Measurements from ENCODE around the gene XPO1. TPM values are rescaled to one million over a fixed set of nuclear protein-coding genes. Genes with fewer than 3 reads are reported as not detected.

The XPO1 gene
- total RNA-seq, 6 donors from 2014 or later, result 52.2 to 145 (median 81.9) TPM

- Histone ChIP-seq H3K27ac (peak overlapping the region; percentile 88 to 99 (median 94)), H3K27me3 (no peaks in the 10 kb centered on the region), H3K9me3 (no peaks in the 10 kb centered on the region), H3K4me3 (peak overlapping the region; percentile 71 to 86 (median 83)), H3K36me3 (peaks cover 0 to 10% (median 0%) of the 10 kb centered on the region in 4 donors), H3K4me1 (peaks cover 18 to 38% (median 28%) of the 10 kb centered on the region in 4 donors)
- WGBS, 2 donors, result 0 to 2% methylated on average over 8 to 9 of the region's 9 CpGs
- DNase-seq, result no peak
- ATAC-seq (ENCODE audit: low FRiP score in 2 of 2), result no peak
- TF ChIP-seq POLR2A (IDR thresholded peaks at IDR 0.05) (no peak), POLR2AphosphoS5 (IDR thresholded peaks at IDR 0.05) (no peak), EP300 (IDR thresholded peaks at IDR 0.05) (no peak)
- TF ChIP-seq, protein P1, sequence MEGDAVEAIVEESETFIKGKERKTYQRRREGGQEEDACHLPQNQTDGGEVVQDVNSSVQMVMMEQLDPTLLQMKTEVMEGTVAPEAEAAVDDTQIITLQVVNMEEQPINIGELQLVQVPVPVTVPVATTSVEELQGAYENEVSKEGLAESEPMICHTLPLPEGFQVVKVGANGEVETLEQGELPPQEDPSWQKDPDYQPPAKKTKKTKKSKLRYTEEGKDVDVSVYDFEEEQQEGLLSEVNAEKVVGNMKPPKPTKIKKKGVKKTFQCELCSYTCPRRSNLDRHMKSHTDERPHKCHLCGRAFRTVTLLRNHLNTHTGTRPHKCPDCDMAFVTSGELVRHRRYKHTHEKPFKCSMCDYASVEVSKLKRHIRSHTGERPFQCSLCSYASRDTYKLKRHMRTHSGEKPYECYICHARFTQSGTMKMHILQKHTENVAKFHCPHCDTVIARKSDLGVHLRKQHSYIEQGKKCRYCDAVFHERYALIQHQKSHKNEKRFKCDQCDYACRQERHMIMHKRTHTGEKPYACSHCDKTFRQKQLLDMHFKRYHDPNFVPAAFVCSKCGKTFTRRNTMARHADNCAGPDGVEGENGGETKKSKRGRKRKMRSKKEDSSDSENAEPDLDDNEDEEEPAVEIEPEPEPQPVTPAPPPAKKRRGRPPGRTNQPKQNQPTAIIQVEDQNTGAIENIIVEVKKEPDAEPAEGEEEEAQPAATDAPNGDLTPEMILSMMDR (IDR thresholded peaks at IDR 0.05), result no peak
Measured at GRCh38 chr2:61536180-61536571, 2.0 kb downstream of the XPO1 start.

DNA sequence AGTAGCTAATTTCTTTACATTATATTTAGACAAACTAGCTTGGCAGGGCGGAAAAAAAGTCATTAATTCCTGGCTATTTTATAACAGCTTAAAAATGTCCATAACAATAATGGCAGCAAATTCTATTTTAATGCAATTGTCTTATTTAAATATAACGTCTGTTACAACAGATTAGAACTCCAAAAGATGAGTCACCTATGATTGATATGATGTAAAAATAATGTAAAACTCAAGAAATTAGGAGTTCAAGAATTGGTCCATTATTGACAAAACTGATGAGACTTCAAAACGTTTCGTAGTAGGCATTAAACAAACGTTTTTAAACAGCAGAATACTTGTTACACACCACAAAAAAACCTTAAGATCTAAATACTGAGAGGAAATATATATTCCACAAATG, 2.7 kb downstream of the XPO1 start:
- H3K9me3 ChIP-seq, result no peaks in the 10 kb centered on the region
- H3K36me3 ChIP-seq, result peaks cover 0 to 10% (median 0%) of the 10 kb centered on the region in 4 donors
- WGBS, 2 donors, result 15 to 17% methylated on average over 5 of the region's 5 CpGs
- ATAC-seq (ENCODE audit: low FRiP score in 2 of 2) (no peak), DNase-seq (no peak)
- H3K27ac ChIP-seq, result peak overlapping the region; percentile 88 to 99 (median 94)
- H3K27me3 ChIP-seq, result no peaks in the 10 kb centered on the region
- peaks cover 18 to 45% (median 34%) of the 10 kb centered on the region in 4 donors for H3K4me1 ChIP-seq
- H3K4me3 ChIP-seq, result peak overlapping the region in 3 of 4 donors; percentile 71 to 86 (median 84)
- TF ChIP-seq POLR2AphosphoS5 (IDR thresholded peaks at IDR 0.05) (no peak), EP300 (IDR thresholded peaks at IDR 0.05) (no peak), POLR2A (IDR thresholded peaks at IDR 0.05) (no peak)
- TF ChIP-seq, protein P1 (IDR thresholded peaks at IDR 0.05), result no peak

DNA sequence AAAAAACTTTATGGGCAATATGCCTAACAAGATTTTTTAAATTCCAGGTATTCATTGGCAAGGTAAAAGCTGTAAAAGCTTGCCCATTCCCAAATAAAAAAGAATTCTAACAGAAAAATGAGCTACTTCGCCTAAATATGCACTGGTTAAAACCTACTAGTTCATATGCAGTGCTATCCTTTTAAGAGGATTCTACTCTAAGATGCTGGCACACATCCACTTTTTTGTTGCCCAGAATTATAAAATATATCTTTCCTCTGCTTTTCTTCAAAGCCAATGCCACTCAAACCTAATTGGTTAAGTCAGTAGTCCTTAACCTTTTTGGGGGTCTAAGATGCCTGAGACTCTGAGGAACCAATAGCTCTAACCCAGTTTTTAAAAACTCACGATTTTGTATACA, 3.2 kb downstream of the XPO1 start:
- ATAC-seq (ENCODE audit: low FRiP score in 2 of 2) (no peak), DNase-seq (no peak)
- Histone ChIP-seq H3K4me1 (peaks cover 21 to 51% (median 39%) of the 10 kb centered on the region in 4 donors), H3K4me3 (peak overlapping the region in 1 of 4 donors; percentile 86), H3K36me3 (peaks cover 0 to 10% (median 0%) of the 10 kb centered on the region in 4 donors), H3K9me3 (no peaks in the 10 kb centered on the region), H3K27me3 (no peaks in the 10 kb centered on the region), H3K27ac (peak overlapping the region in 3 of 4 donors; percentile 88 to 99 (median 93))
- WGBS, 2 donors, result 22 to 26% methylated on average over 2 of the region's 2 CpGs
- TF ChIP-seq EP300 (IDR thresholded peaks at IDR 0.05), result no peak
- no peak for TF ChIP-seq POLR2AphosphoS5 (IDR thresholded peaks at IDR 0.05)
- TF ChIP-seq, protein P1 (IDR thresholded peaks at IDR 0.05), result no peak
- no peak for TF ChIP-seq POLR2A (IDR thresholded peaks at IDR 0.05)

DNA sequence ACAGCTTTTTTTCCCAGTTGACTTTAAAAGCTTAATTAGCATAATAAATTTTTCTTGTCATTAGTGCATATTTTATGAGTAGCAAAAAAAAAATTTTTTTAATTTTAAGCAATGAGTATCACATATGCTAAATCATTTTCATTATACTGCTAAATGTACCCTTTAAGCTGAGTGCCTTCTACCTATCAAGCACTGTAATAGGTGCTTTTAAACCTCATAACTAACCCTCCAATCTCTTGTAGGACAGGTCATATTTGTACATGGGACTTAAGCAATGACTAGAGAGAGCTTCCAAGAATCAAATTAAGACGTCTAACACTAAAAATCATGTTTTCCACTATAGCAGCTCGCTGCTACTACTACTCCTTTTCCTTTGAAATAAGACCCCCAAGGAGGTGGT, 7.4 kb downstream of the XPO1 start:
- no peak overlapping the region for H3K27ac ChIP-seq
- WGBS, 2 donors, result 48 to 64% methylated on average over 2 of the region's 2 CpGs
- peaks cover 19 to 45% (median 36%) of the 10 kb centered on the region in 4 donors for H3K4me1 ChIP-seq
- no peak for TF ChIP-seq POLR2AphosphoS5 (IDR thresholded peaks at IDR 0.05)
- H3K4me3 ChIP-seq, result no peak overlapping the region
- no peaks in the 10 kb centered on the region for H3K9me3 ChIP-seq
- no peak for ATAC-seq (ENCODE audit: low FRiP score in 2 of 2)
- no peaks in the 10 kb centered on the region for H3K27me3 ChIP-seq
- peaks cover 0 to 28% (median 0%) of the 10 kb centered on the region in 4 donors for H3K36me3 ChIP-seq
- DNase-seq, result no peak

GRCh38 chr2:61529944-61530735, 8.0 kb downstream of the XPO1 start:
- H3K27me3 ChIP-seq, result no peaks in the 10 kb centered on the region
- H3K4me1 ChIP-seq, result peaks cover 17 to 40% (median 30%) of the 10 kb centered on the region in 4 donors
- H3K27ac ChIP-seq, result no peak overlapping the region
- no peak for DNase-seq
- no peak overlapping the region for H3K4me3 ChIP-seq
- no peaks in the 10 kb centered on the region for H3K9me3 ChIP-seq
- WGBS, 2 donors, result 67 to 69% methylated on average over 3 of the region's 3 CpGs
- no peak for TF ChIP-seq POLR2AphosphoS5 (IDR thresholded peaks at IDR 0.05)
- no peak for TF ChIP-seq EP300 (IDR thresholded peaks at IDR 0.05)
- peaks cover 0 to 31% (median 0%) of the 10 kb centered on the region in 4 donors for H3K36me3 ChIP-seq
- ATAC-seq (ENCODE audit: low FRiP score in 2 of 2), result no peak

All from upper lobe of left lung (tissue), 6 donors.